Measurements from ENCODE around the gene KDM4B.

DNA sequence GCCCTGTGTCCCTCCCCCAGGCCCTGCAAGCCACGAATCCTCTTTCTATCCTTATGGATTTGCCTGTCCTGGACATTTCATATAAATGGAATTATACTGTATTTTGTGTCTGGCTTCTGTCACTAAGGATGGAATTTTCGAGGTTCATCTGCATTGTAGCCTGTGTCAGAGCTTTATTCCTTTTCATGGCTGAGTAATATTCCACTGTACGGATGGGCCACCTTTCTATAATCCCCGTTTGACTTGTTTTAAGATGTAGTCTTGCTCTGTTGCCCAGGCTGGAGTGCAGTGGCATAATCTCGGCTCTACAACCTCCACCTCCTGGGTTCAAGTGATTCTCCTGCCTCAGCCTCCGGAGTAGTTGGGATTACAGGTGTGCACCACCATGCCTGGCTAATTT lies 3.9 kb upstream of the KDM4B start:
- TF ChIP-seq, protein P1, sequence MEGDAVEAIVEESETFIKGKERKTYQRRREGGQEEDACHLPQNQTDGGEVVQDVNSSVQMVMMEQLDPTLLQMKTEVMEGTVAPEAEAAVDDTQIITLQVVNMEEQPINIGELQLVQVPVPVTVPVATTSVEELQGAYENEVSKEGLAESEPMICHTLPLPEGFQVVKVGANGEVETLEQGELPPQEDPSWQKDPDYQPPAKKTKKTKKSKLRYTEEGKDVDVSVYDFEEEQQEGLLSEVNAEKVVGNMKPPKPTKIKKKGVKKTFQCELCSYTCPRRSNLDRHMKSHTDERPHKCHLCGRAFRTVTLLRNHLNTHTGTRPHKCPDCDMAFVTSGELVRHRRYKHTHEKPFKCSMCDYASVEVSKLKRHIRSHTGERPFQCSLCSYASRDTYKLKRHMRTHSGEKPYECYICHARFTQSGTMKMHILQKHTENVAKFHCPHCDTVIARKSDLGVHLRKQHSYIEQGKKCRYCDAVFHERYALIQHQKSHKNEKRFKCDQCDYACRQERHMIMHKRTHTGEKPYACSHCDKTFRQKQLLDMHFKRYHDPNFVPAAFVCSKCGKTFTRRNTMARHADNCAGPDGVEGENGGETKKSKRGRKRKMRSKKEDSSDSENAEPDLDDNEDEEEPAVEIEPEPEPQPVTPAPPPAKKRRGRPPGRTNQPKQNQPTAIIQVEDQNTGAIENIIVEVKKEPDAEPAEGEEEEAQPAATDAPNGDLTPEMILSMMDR (IDR thresholded peaks at IDR 0.05): no peak
- TF ChIP-seq POLR2A (IDR thresholded peaks at IDR 0.05): no peak
